WERI-Rb-1 (cell line): ENCODE measurements around the gene TUT4.

Experiments
- DNase-seq: peaks from one replicate; pipeline ENCODE4 v3.0.0-alpha.2; 2020
- H3K27ac ChIP-seq: fragments of 250-450 bp; sonication (Bioruptor Pico); 2 replicates; pipeline ENCODE4 v1.5.1; 2020; ENCODE audit warnings: mild to moderate bottlenecking, moderate library complexity
- H3K27me3 ChIP-seq: fragments of 250-450 bp; sonication (Bioruptor Pico); 2 replicates; pipeline ENCODE4 v1.5.1; 2021; ENCODE audit warnings: mild to moderate bottlenecking, low read depth, moderate library complexity; ENCODE audit not compliant: insufficient read depth, severe bottlenecking
- H3K36me3 ChIP-seq: fragments of 250-450 bp; sonication (Bioruptor Pico); 2 replicates; pipeline ENCODE4 v1.5.1; 2020; ENCODE audit warnings: mild to moderate bottlenecking, moderate library complexity
- H3K4me3 ChIP-seq: 2 replicates; pipeline ENCODE4 v1.5.1; 2011; ENCODE audit warnings: low read depth, mild to moderate bottlenecking, control low read depth, low read length
- H3K9me3 ChIP-seq: fragments of 250-450 bp; sonication (Bioruptor Pico); 2 replicates; pipeline ENCODE4 v1.5.1; 2021; ENCODE audit warnings: mild to moderate bottlenecking, moderate library complexity; ENCODE audit not compliant: severe bottlenecking
- CTCF ChIP-seq: IDR thresholded peaks from 2 replicates; pipeline ENCODE4 v1.5.1; 2011; ENCODE audit warnings: low read depth, mild to moderate bottlenecking, control low read depth, inconsistent platforms, low read length

TUT4 gene

GRCh38 chr1:52546852-52547251 lies 6.0 kb downstream of the TUT4 start:
- TF ChIP-seq CTCF = no peak
- Histone ChIP-seq H3K27ac (no peak overlapping the region), H3K4me3 (no peak overlapping the region), H3K9me3 (peaks cover 6% of the 10 kb centered on the region), H3K27me3 (no peaks in the 10 kb centered on the region), H3K36me3 (peaks cover 10% of the 10 kb centered on the region)
- no peak for DNase-seq

- Histone ChIP-seq H3K4me3 (no peak overlapping the region), H3K9me3 (peaks cover 8% of the 10 kb centered on the region), H3K27ac (no peak overlapping the region), H3K36me3 (peaks cover 10% of the 10 kb centered on the region), H3K27me3 (no peaks in the 10 kb centered on the region)
- no peak for DNase-seq
- no peak for TF ChIP-seq CTCF
These were observed 8.0 kb downstream of the TUT4 start for GRCh38 chr1:52544665-52545525.

GRCh38 chr1:52542085-52542688 lies 10.7 kb downstream of the TUT4 start:
- no peak for DNase-seq
- TF ChIP-seq CTCF = no peak
- H3K9me3 ChIP-seq = peaks cover 8% of the 10 kb centered on the region
- no peaks in the 10 kb centered on the region for H3K27me3 ChIP-seq
- peaks cover 18% of the 10 kb centered on the region for H3K36me3 ChIP-seq
- H3K4me3 ChIP-seq = no peak overlapping the region
- H3K27ac ChIP-seq = no peak overlapping the region

- peaks cover 13% of the 10 kb centered on the region for H3K36me3 ChIP-seq
- no peaks in the 10 kb centered on the region for H3K9me3 ChIP-seq
- no peak overlapping the region for H3K27ac ChIP-seq
- no peak for DNase-seq
- TF ChIP-seq CTCF = no peak
- H3K4me3 ChIP-seq = no peak overlapping the region
- no peaks in the 10 kb centered on the region for H3K27me3 ChIP-seq
These were observed 17.7 kb downstream of the TUT4 start for GRCh38 chr1:52534928-52535764.

- Histone ChIP-seq H3K9me3 (no peaks in the 10 kb centered on the region), H3K27me3 (no peaks in the 10 kb centered on the region), H3K27ac (no peak overlapping the region), H3K4me3 (no peak overlapping the region), H3K36me3 (peaks cover 13% of the 10 kb centered on the region)
- no peak for DNase-seq
- no peak for TF ChIP-seq CTCF
These were observed 19.2 kb downstream of the TUT4 start for GRCh38 chr1:52533713-52534112.
